Keratinocyte (primary cell): ENCODE measurements around the gene CD163.

Experiments used
- EZH2 ChIP-seq: IDR thresholded peaks from one replicate; pipeline ENCODE4 v1.6.1; 2012; ENCODE audit warnings: inconsistent platforms, mild to moderate bottlenecking, low read length, moderate library complexity
- TF ChIP-seq, protein P1 (sequence below), 3 experiments: IDR thresholded peaks in 1 of 3; conservative IDR thresholded peaks in 1 of 3; optimal IDR thresholded peaks in 1 of 3; 2 replicates in 2 of 3; 3 replicates in 1 of 3; pipeline versions ENCODE3 to v1.5.1; 2011; ENCODE audit warnings: low read length in 3 of 3, mild to moderate bottlenecking in 3 of 3, moderate library complexity in 2 of 3, control low read depth in 1 of 3, inconsistent platforms in 1 of 3; ENCODE audit not compliant: insufficient read depth in 2 of 3; ENCODE audit errors: extremely low read depth in 1 of 3

- TF ChIP-seq, protein P1, sequence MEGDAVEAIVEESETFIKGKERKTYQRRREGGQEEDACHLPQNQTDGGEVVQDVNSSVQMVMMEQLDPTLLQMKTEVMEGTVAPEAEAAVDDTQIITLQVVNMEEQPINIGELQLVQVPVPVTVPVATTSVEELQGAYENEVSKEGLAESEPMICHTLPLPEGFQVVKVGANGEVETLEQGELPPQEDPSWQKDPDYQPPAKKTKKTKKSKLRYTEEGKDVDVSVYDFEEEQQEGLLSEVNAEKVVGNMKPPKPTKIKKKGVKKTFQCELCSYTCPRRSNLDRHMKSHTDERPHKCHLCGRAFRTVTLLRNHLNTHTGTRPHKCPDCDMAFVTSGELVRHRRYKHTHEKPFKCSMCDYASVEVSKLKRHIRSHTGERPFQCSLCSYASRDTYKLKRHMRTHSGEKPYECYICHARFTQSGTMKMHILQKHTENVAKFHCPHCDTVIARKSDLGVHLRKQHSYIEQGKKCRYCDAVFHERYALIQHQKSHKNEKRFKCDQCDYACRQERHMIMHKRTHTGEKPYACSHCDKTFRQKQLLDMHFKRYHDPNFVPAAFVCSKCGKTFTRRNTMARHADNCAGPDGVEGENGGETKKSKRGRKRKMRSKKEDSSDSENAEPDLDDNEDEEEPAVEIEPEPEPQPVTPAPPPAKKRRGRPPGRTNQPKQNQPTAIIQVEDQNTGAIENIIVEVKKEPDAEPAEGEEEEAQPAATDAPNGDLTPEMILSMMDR (optimal IDR thresholded peaks at IDR 0.05 in 1 of 3, IDR thresholded peaks at IDR 0.05 in 1 of 3, conservative IDR thresholded peaks at IDR 0.05 in 1 of 3; ENCODE audit: extremely low read depth in 1 of 3, insufficient read depth in 2 of 3, low read length in 3 of 3): no peak
- TF ChIP-seq EZH2: no peak
Measured at GRCh38 chr12:7483343-7483742, 20.2 kb downstream of the CD163 start.
